HG03520 (cell line): ENCODE results near the gene TEX14.
"Not testable (repeated sequence)": the region's sequence is repeated elsewhere in the genome, so short reads cannot be mapped to it uniquely, and the experiment has no call there.

Experiments
- ATAC-seq: cut with Tn5 transposase; IDR thresholded peaks from one replicate; pipeline ENCODE4 v1.9.1; 2021; ENCODE audit warnings: mild to moderate bottlenecking, moderate library complexity; ENCODE audit not compliant: unreplicated experiment

TEX14 gene

DNA sequence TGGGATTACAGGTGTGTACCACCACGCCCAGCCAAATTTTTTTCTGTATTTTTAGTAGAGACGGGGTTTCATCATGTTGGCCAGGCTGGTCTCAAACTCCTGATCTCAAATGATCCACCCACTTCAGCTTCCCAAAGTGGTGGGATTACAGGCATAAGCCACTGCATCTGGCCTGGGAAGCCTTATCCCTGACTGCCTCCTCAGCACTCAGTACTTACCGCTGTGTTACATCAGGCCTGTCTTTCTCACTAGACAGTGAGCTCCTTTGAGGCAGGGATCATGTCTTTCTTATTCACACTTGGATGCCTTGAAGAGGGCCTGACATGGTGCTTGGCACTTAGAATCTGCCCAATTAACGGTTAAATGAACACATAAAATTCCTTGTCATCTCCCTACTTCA is 121.1 kb downstream of the TEX14 start:
- ATAC-seq: no peak

- no peak for ATAC-seq
These were observed 122.6 kb downstream of the TEX14 start for GRCh38 chr17:58569196-58569595.

DNA sequence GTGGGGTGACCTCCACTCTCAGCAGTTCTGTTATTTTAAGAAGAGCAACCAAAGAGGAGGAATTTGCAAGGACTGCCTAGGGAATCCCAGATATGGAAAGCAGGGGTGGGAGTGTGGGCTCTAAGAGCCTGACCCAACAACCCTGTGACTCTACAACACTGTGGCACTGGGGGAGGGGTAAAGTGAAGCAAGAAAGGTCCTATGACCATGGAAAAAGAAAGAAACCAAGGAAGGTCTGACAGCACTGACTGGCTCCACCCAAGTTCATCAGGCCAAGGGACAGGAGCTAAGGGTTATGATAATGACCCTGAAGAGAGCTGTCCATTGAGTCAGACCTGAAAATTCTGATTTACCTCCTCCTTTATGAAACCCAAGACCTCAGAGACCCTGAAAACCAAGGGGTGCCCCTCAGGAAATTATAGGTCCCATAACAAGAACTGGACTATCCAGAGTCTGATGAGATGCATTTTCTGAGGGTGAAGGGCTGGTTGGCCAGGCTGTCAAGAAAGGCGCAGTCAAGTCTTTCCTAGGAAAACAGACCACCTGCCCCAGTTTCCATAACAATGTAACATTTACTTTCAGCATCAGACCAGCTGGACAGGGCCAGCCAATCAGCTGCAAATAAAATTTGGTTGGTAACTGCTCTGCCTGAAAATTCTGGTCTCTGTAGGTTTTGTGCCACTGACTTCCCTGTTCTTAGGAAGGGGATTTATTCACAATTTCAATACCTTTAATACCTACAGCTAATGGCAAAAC is 123.6 kb downstream of the TEX14 start:
- ATAC-seq: no peak

GRCh38 chr17:58565389-58566311 is 126.2 kb downstream of the TEX14 start:
- no peak for ATAC-seq

GRCh38 chr17:58564971-58565370 is 126.9 kb downstream of the TEX14 start:
- ATAC-seq: no peak

DNA sequence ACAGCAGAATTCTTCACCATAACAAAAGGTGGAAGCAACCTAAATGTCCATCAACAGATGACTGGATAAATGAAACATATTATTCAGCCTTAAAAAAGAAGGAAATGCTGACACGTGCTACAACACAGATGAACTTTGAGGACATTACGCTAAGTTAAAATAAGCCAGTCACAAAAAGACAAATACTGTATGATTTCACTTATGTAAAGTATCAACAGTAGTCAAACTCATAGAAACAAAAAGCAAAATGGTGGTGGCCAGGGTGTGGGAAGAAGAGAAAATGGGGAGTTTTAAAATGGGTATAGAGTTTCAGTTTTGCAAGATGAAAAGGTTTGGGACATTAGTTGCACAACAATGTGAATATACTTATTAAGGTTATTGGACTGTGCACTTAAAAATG is 127.6 kb downstream of the TEX14 start:
- no peak for ATAC-seq

DNA sequence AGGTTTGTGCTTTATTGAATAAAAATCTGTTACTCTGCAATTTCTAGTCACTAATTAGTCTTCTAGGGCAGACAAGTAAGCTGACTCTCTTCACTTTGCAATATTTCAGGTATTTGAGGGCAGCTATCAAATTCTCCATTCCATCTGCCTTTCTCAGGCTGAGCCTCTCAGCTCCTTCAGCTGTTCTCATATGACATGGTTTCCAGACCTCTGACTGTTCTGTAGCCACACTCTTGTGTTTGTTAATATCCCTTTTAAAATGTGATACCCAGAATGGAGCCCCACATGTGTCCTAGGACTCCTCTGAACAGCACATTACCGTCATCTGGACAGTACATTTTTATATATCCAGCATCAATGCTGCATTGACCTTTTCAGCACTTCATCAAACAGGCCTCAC is 131.3 kb downstream of the TEX14 start:
- no peak for ATAC-seq

DNA sequence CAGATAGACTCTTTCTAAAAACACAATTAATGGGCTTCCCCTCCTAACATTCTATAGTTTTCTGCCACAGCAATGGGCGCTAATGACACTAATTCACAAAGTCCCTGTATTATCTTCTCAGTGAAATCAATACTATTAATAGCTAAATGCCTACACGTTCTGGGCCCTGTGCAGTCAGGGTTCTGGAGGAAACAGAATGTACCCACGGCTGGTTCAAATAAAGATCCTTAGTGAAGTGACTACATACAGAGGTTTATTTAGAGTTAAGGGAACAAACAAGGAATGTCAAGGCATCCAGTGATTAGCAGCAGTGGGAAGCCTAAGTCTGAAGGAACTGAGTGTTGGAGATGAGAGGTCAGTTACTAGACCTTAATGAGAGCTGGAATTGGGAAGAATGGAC is 133.9 kb downstream of the TEX14 start:
- no peak for ATAC-seq

DNA sequence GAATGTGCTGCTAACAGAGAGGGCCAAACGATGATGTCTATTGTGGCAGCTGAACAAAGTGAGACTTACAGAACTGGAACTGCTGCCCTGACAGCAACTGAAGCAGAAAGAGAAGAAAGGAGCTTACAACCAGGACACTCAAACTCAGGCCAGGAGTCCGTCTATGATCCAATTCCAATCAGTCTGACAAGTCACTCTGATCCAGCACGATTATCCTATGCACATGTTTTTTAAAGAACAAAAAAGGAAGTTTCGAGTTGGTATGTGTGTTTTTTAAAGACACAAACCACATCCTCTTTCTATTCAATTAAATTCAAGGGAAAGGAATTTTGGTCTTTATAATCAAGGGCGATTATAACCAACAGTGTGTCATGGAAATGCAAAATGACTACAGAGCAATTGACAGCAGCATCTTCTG is 135.0 kb downstream of the TEX14 start:
- ATAC-seq: no peak

- ATAC-seq: not testable (repeated sequence)
These were observed 136.7 kb downstream of the TEX14 start for GRCh38 chr17:58555109-58555508.

- ATAC-seq: no peak
These were observed 150.6 kb downstream of the TEX14 start for GRCh38 chr17:58541249-58541648.

- ATAC-seq: no peak
These were observed 152.1 kb downstream of the TEX14 start for GRCh38 chr17:58539698-58540097.

DNA sequence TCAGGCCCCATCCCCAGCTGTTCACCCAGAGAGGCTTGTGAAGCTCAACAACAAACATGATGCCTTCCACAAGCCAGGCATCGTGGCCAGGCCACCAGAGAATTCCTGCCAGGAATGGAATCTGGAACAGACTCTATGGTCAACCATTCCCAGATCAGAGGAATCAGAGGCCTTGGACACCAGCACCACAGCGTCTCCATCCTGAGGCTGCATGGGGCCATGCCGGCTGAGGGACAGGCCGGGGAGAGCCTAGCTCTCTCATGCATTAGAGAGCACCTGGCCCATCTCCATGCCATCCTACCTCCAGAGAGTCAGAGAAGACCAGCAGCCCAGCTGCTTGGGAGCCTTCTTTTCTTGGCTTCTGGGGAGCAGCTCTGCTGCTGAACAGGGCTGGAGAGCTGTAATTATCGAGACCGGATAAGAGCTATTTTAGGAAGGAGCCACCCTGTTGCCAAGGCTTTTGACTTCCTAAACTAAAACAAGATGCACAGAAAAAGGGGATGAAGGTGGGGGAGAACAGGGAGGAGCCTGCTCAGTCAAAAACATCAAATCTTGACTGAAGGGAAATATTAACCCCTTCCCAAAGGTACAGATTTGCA is 152.9 kb downstream of the TEX14 start:
- no peak for ATAC-seq

GRCh38 chr17:58537266-58537665 is 154.6 kb downstream of the TEX14 start:
- no peak for ATAC-seq

- no peak for ATAC-seq
These were observed 155.3 kb downstream of the TEX14 start for GRCh38 chr17:58536542-58536941.

DNA sequence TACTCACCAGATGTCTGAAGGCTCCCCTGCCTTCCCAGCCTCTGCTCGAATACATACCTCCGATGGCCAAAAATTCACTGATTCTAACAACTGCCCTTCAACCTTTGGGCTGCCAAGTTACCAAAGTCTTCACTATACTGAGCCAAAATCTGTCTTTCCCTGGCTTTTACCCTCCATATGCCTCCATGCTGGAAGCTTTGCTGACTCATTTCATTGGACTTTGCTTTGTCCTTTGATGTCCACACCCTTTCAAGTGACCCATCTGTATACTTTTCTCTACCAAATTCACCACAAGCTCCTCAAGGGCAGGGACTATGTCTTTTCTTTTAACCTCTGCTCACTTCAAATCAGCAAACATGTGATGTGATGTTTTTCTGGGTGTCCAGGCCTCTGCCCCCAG is 156.4 kb downstream of the TEX14 start:
- no peak for ATAC-seq

DNA sequence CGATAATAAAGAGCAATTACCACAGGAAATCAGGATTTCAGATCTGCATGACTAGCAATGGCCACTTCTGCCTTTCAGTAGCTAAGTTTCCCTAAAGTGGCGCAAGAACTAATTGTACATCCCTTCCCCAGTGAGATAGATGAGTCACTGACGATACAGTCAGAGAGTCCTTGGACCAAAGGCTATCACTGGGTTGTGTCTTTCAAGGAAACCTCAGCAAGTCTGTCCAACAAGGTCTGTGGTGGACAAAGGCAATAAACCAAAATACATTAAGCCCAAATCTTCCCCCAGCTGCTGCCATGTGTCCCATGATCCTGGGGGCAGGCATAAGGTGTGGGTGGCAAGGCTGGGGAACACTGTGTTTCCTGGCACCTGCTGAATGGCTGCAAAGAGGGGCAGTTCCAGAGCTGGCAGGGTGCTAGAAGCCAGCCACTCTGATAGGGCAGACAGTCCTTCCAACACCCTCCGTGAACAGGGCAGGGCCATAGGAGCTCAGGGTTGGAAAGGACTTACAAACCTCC is 156.9 kb downstream of the TEX14 start:
- ATAC-seq: no peak

GRCh38 chr17:58534331-58534730 is 157.5 kb downstream of the TEX14 start:
- ATAC-seq: no peak

DNA sequence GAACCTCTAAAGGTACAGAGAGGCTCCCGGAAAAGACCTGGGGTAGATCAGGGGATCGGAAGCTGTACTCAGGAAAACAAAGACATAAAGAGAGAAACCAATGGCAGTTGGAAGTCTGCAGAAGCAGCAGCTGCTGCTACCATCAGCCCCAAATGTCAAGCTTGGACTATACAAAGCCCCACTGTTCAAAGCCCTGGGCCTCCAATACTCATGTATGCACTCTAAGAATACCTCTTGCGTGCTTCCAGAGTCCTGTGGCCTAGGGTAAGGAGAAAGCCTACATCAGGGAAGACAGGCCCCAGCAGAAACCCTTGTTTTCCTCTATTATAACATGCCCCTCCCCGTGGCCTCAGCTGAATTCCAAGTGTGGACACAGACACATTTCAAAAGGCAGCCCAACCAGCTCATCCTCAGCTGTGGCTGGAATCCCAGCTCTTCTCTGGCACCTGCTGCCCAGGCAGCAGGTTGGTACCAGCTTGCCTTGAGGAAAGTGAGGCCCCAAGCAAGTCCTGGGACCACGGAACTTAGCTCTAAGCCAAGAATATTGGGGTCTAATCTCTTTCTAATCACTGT is 158.1 kb downstream of the TEX14 start:
- ATAC-seq: no peak

GRCh38 chr17:58532555-58532951 is 159.3 kb downstream of the TEX14 start:
- ATAC-seq: no peak
